HepG2 (cell line): ENCODE data around the gene GPR62. TPM values are rescaled to one million over a fixed set of nuclear protein-coding genes. Genes with fewer than 3 reads are reported as not detected.

ENCODE experiments used
- ATF2 ChIP-seq: sonication (generic); formaldehyde crosslinking; IDR thresholded peaks from 2 replicates; pipeline ENCODE4 v1.4.0; 2020; ENCODE audit warnings: missing genetic modification reagents
- ATF3 ChIP-seq: sonication (generic); formaldehyde crosslinking; IDR thresholded peaks from 2 replicates; pipeline ENCODE4 v1.4.0; 2020; ENCODE audit warnings: missing genetic modification reagents
- CHD4 ChIP-seq: fragments of 200-600 bp; sonication (generic); IDR thresholded peaks from 2 replicates; pipeline ENCODE4 v1.7.0; 2017; ENCODE audit warnings: mild to moderate bottlenecking, low read length, borderline replicate concordance
- FOSL1 ChIP-seq: sonication (generic); formaldehyde crosslinking; IDR thresholded peaks from 2 replicates; pipeline ENCODE4 v1.9.0; 2021; ENCODE audit warnings: missing genetic modification reagents, borderline replicate concordance
- FOXK1 ChIP-seq: sonication (generic); formaldehyde crosslinking; IDR thresholded peaks from 2 replicates; pipeline ENCODE4 v1.4.0; 2020; ENCODE audit warnings: low read depth, missing genetic modification reagents, borderline replicate concordance
- MAFG ChIP-seq: sonication (generic); formaldehyde crosslinking; IDR thresholded peaks from 2 replicates; pipeline ENCODE4 v1.5.1; 2020; ENCODE audit warnings: mild to moderate bottlenecking, missing genetic modification reagents
- MED1 ChIP-seq: sonication (generic); formaldehyde crosslinking; IDR thresholded peaks from 2 replicates; pipeline ENCODE4 v1.4.0; 2020; ENCODE audit warnings: missing genetic modification reagents
- NCOA2 ChIP-seq: sonication (generic); formaldehyde crosslinking; IDR thresholded peaks from 2 replicates; pipeline ENCODE4 v1.8.0; 2022; ENCODE audit warnings: inconsistent platforms
- NR2C2 ChIP-seq: sonication (generic); formaldehyde crosslinking; IDR thresholded peaks from 2 replicates; pipeline ENCODE4 v1.4.0; 2020; ENCODE audit warnings: missing genetic modification reagents, mild to moderate bottlenecking, moderate library complexity, borderline replicate concordance
- PAXIP1 ChIP-seq: sonication (generic); formaldehyde crosslinking; conservative IDR thresholded peaks from 2 replicates; pipeline ENCODE4 v1.4.0; 2020; ENCODE audit warnings: mild to moderate bottlenecking, missing genetic modification reagents, moderate library complexity
- PHF21A ChIP-seq: sonication (generic); formaldehyde crosslinking; IDR thresholded peaks from 2 replicates; pipeline ENCODE4 v1.5.0; 2020; ENCODE audit warnings: mild to moderate bottlenecking, missing genetic modification reagents
- SALL1 ChIP-seq: sonication (generic); formaldehyde crosslinking; IDR thresholded peaks from 2 replicates; pipeline ENCODE4 v1.8.0; 2022; ENCODE audit warnings: mild to moderate bottlenecking, missing genetic modification reagents
- SMARCE1 ChIP-seq: fragments of 450-650 bp; IDR thresholded peaks from 2 replicates; pipeline ENCODE4 v1.6.1; 2017; ENCODE audit warnings: borderline replicate concordance
- TEAD3 ChIP-seq: optimal IDR thresholded peaks from 2 replicates; pipeline ENCODE3; 2016; ENCODE audit warnings: borderline replicate concordance
- ZBTB10 ChIP-seq: sonication (generic); formaldehyde crosslinking; IDR thresholded peaks from 2 replicates; pipeline ENCODE4 v1.4.0; 2020; ENCODE audit warnings: missing genetic modification reagents, borderline replicate concordance
- ZBTB21 ChIP-seq: sonication (generic); formaldehyde crosslinking; IDR thresholded peaks from 2 replicates; pipeline ENCODE4 v1.4.0; 2020; ENCODE audit warnings: missing genetic modification reagents
- ZNF124 ChIP-seq: sonication (generic); formaldehyde crosslinking; IDR thresholded peaks from 2 replicates; pipeline ENCODE4 v1.4.0; 2020; ENCODE audit warnings: missing genetic modification reagents
- ZNF264 ChIP-seq: sonication (generic); formaldehyde crosslinking; IDR thresholded peaks from 2 replicates; pipeline ENCODE4 v1.4.0; 2020; ENCODE audit warnings: missing genetic modification reagents
- ZNF326 ChIP-seq: sonication (generic); formaldehyde crosslinking; IDR thresholded peaks from 2 replicates; pipeline ENCODE4 v1.4.0; 2020; ENCODE audit warnings: missing genetic modification reagents, borderline replicate concordance
- ZNF430 ChIP-seq: sonication (generic); formaldehyde crosslinking; IDR thresholded peaks from 2 replicates; pipeline ENCODE4 v1.9.0; 2021; ENCODE audit warnings: mild to moderate bottlenecking, missing genetic modification reagents
- ZNF720 ChIP-seq: sonication (generic); formaldehyde crosslinking; IDR thresholded peaks from 2 replicates; pipeline ENCODE4 v1.4.0; 2020; ENCODE audit warnings: missing genetic modification reagents
- ZNF770 ChIP-seq: sonication (generic); formaldehyde crosslinking; IDR thresholded peaks from 2 replicates; pipeline ENCODE4 v1.5.0; 2020; ENCODE audit warnings: mild to moderate bottlenecking, missing genetic modification reagents
- polyA plus RNA-seq, 8 experiments: library from polyadenylated mRNA; depleted of rRNA in 3 of 8; stranded (reverse) in 7 of 8; unstranded in 1 of 8; fragments of >200 nt; fragmentation: Illumina TruSeq in 4 of 8; extraction: Trizol in 4 of 8; gene quantifications; 2 replicates each; pipeline versions ENCODE4 v1.2.1 to v1.2.3, GENCODE V29; 2011 to 2016; ENCODE audit warnings: low read depth in 4 of 8, missing spikeins in 1 of 8, mixed read lengths in 1 of 8; ENCODE audit not compliant: insufficient read depth in 1 of 8
- total RNA-seq, 5 experiments: library from RNA; depleted of rRNA; stranded (reverse); fragments of >200 nt; fragmentation: Illumina TruSeq; extraction: Trizol; gene quantifications; 2 replicates each; pipeline ENCODE4 v1.2.3, GENCODE V29; 2016; ENCODE audit warnings: low read depth in 1 of 5

Gene GPR62
- total and polyA plus RNA-seq, 2 of the 13 experiments (the other 11 are each of a cell fraction or from before 2014, with no cell fraction given) = not detected

- no peak for TF ChIP-seq ZBTB10 (CRISPR knock-in tag)
- TF ChIP-seq FOSL1 = no peak
- no peak for TF ChIP-seq ZNF264
- no peak for TF ChIP-seq ZNF430 (CRISPR knock-in tag)
- no peak for TF ChIP-seq ATF2
- peak; percentile 84 for TF ChIP-seq ZNF770 (CRISPR knock-in tag)
- no peak for TF ChIP-seq ATF3 (CRISPR knock-in tag)
- TF ChIP-seq PAXIP1 = peak; percentile 53; the same call in 1 of the 2 replicates
- TF ChIP-seq SMARCE1 = no peak
- no peak for TF ChIP-seq ZNF720 (CRISPR knock-in tag)
- TF ChIP-seq NCOA2 = no peak
- TF ChIP-seq SALL1 (CRISPR knock-in tag) = peak; percentile 39
- TF ChIP-seq FOXK1 = no peak
- no peak for TF ChIP-seq MAFG (CRISPR knock-in tag)
- TF ChIP-seq MED1 = 0 out of 2 replicates have a peak, but pooled peaks have one; percentile 24
- no peak for TF ChIP-seq ZBTB21 (CRISPR knock-in tag)
- TF ChIP-seq ZNF326 (CRISPR knock-in tag) = no peak
- TF ChIP-seq ZNF124 (CRISPR knock-in tag) = no peak
- TF ChIP-seq CHD4 = no peak
- TF ChIP-seq NR2C2 (CRISPR knock-in tag) = peak; percentile 50; the same call in 1 of the 2 replicates
- TF ChIP-seq PHF21A = 0 out of 2 replicates have a peak, but pooled peaks have one; percentile 30
- TF ChIP-seq TEAD3 (CRISPR knock-in tag) = peak; percentile 89
These were observed 4.3 kb upstream of the GPR62 start (continued) for GRCh38 chr3:51950899-51951298.
